NCI-H1105 (cell line): Measurements from ENCODE around the gene PRKCH.

Source experiments
- DNase-seq: peaks from one replicate; lab custom pipeline; 2025; lab: John Stamatoyannopoulos, UW

Gene PRKCH

GRCh38 chr14:61337893-61338292 lies 16.5 kb downstream of the PRKCH start:
- DNase-seq, result no peak

GRCh38 chr14:61338457-61338856 lies 17.1 kb downstream of the PRKCH start:
- no peak for DNase-seq

GRCh38 chr14:61341275-61342206 lies 20.2 kb downstream of the PRKCH start:
- no peak for DNase-seq

GRCh38 chr14:61342486-61342885 lies 21.1 kb downstream of the PRKCH start:
- DNase-seq, result no peak

- DNase-seq, result no peak
These were observed 21.6 kb downstream of the PRKCH start for GRCh38 chr14:61342932-61343331.

GRCh38 chr14:61343471-61343870 lies 22.1 kb downstream of the PRKCH start:
- no peak for DNase-seq

GRCh38 chr14:61343991-61344405 lies 22.6 kb downstream of the PRKCH start:
- DNase-seq, result no peak

GRCh38 chr14:61344437-61345150 lies 23.2 kb downstream of the PRKCH start:
- DNase-seq, result no peak

GRCh38 chr14:61345151-61345482 lies 23.7 kb downstream of the PRKCH start:
- DNase-seq, result no peak

- DNase-seq, result no peak
These were observed 24.8 kb downstream of the PRKCH start for GRCh38 chr14:61346221-61346620.

- DNase-seq, result no peak
These were observed 25.4 kb downstream of the PRKCH start for GRCh38 chr14:61346793-61347192.

GRCh38 chr14:61347826-61348443 lies 26.6 kb downstream of the PRKCH start:
- DNase-seq, result no peak

- no peak for DNase-seq
These were observed 29.3 kb downstream of the PRKCH start for GRCh38 chr14:61350427-61351270.

GRCh38 chr14:61351477-61351876 lies 30.1 kb downstream of the PRKCH start:
- DNase-seq, result no peak

- DNase-seq, result no peak
These were observed 34.5 kb downstream of the PRKCH start for GRCh38 chr14:61355892-61356325.

- DNase-seq, result no peak
These were observed 35.7 kb downstream of the PRKCH start for GRCh38 chr14:61357123-61357522.

- no peak for DNase-seq
These were observed 37.3 kb downstream of the PRKCH start for GRCh38 chr14:61358554-61359226.

- no peak for DNase-seq
These were observed 39.6 kb downstream of the PRKCH start for GRCh38 chr14:61360796-61361525.

- no peak for DNase-seq
These were observed 40.8 kb downstream of the PRKCH start for GRCh38 chr14:61362072-61362750.

GRCh38 chr14:61364243-61364642 lies 42.9 kb downstream of the PRKCH start:
- DNase-seq, result no peak
